ENCODE measurements around the gene REG3G.

Gene REG3G

GRCh38 chr2:78982638-78983330 is 42.7 kb upstream of the REG3G start:
- H3K4me3 ChIP-seq (replicated peaks in 1 of 2; ENCODE audit: low read depth in 2 of 2, low read length in 2 of 2) = no peak overlapping the region
- no peak for DNase-seq (ENCODE audit: low read depth in 2 of 2)
- TF ChIP-seq CTCF (IDR thresholded peaks at IDR 0.05; ENCODE audit: low read depth, low read length) = no peak

GRCh38 chr2:78984386-78984785 is 41.1 kb upstream of the REG3G start:
- no peak for DNase-seq (ENCODE audit: low read depth in 2 of 2)
- TF ChIP-seq CTCF (IDR thresholded peaks at IDR 0.05; ENCODE audit: low read depth, low read length) = no peak
- no peak overlapping the region for H3K4me3 ChIP-seq (replicated peaks in 1 of 2; ENCODE audit: low read depth in 2 of 2, low read length in 2 of 2)

GRCh38 chr2:78985558-78985957 is 39.9 kb upstream of the REG3G start:
- no peak for DNase-seq (ENCODE audit: low read depth in 2 of 2)
- TF ChIP-seq CTCF (IDR thresholded peaks at IDR 0.05; ENCODE audit: low read depth, low read length) = no peak
- H3K4me3 ChIP-seq (replicated peaks in 1 of 2; ENCODE audit: low read depth in 2 of 2, low read length in 2 of 2) = no peak overlapping the region

- DNase-seq (ENCODE audit: low read depth in 2 of 2) = no peak
- no peak for TF ChIP-seq CTCF (IDR thresholded peaks at IDR 0.05; ENCODE audit: low read depth, low read length)
Observed at GRCh38 chr2:78989051-78989450, 36.5 kb upstream of the REG3G start.

GRCh38 chr2:78992451-78992806 is 33.1 kb upstream of the REG3G start:
- peak; percentile 18 for TF ChIP-seq CTCF (IDR thresholded peaks at IDR 0.05; ENCODE audit: low read depth, low read length)
- peak; percentile 1 for DNase-seq (ENCODE audit: low read depth in 2 of 2)
- H3K4me3 ChIP-seq (replicated peaks in 1 of 2; ENCODE audit: low read depth in 2 of 2, low read length in 2 of 2) = no peak overlapping the region

More at GRCh38 chr2:78989051-78989450, 36.5 kb upstream of the REG3G start:
- H3K4me3 ChIP-seq (replicated peaks in 1 of 2; ENCODE audit: low read depth in 2 of 2, low read length in 2 of 2) = no peak overlapping the region

- TF ChIP-seq CTCF (IDR thresholded peaks at IDR 0.05; ENCODE audit: low read depth, low read length) = no peak
- DNase-seq (ENCODE audit: low read depth in 2 of 2) = no peak
- no peak overlapping the region for H3K4me3 ChIP-seq (replicated peaks in 1 of 2; ENCODE audit: low read depth in 2 of 2, low read length in 2 of 2)
Observed at GRCh38 chr2:78992807-78993517, 32.5 kb upstream of the REG3G start.

Measured in cardiac fibroblast (primary cell).